OCI-LY1 (cell line): ENCODE results near the gene ZFYVE28.

Experiments
- CTCF ChIP-seq: fragments of 200-600 bp; sonication (generic), shearing (Covaris generic); IDR thresholded peaks from 2 replicates; pipeline ENCODE4 v1.5.1; 2017; ENCODE audit warnings: mild to moderate bottlenecking, antibody characterized with exemption, low read length, moderate library complexity, mixed read lengths
- EZH2 ChIP-seq: fragments of 200-600 bp; sonication (generic), shearing (Covaris generic); IDR thresholded peaks from 2 replicates; pipeline ENCODE4 v1.8.0; 2017; ENCODE audit warnings: borderline replicate concordance, mixed run types, mild to moderate bottlenecking, antibody characterized with exemption, low read length, moderate library complexity, mixed read lengths

DNA sequence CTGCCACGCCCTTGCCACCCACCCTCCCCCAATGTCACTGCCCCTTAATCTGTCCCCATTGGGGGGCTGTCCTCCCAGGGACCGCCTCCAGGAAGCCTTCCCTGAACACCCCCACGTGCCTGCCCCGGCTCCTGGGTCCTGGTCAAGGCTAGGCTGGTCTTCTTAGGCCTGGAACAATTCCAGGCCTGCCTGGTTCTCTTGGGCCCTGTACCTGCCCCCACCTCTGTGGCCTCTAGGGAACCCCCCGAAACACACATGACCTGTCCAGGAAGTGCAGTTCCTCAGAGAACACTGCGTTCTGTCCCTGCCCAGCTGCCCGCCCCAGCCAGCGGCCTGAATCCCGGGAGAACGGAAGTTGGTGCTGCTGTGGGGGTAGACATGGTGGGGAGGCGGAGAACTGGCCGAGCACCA lies 161.7 kb downstream of the ZFYVE28 start:
- TF ChIP-seq CTCF = no peak
- no peak for TF ChIP-seq EZH2
